NCI-H2029 treated with DMSO at 0.1 percent for 48 hours (cell line): ENCODE measurements around the gene ASGR1.
A peak's percentile ranks its signal among the peaks of the same experiment; 100 is the strongest.
"Not testable (repeated sequence)": the region's sequence is repeated elsewhere in the genome, so short reads cannot be mapped to it uniquely, and the experiment has no call there.

Source experiments
- DNase-seq: peaks from one replicate; lab custom pipeline; 2025; lab: John Stamatoyannopoulos, UW

Gene ASGR1

GRCh38 chr17:7159571-7159970 lies 19.6 kb downstream of the ASGR1 start:
- DNase-seq, result not testable (repeated sequence)

GRCh38 chr17:7158424-7158823 lies 20.7 kb downstream of the ASGR1 start:
- not testable (repeated sequence) for DNase-seq

DNA sequence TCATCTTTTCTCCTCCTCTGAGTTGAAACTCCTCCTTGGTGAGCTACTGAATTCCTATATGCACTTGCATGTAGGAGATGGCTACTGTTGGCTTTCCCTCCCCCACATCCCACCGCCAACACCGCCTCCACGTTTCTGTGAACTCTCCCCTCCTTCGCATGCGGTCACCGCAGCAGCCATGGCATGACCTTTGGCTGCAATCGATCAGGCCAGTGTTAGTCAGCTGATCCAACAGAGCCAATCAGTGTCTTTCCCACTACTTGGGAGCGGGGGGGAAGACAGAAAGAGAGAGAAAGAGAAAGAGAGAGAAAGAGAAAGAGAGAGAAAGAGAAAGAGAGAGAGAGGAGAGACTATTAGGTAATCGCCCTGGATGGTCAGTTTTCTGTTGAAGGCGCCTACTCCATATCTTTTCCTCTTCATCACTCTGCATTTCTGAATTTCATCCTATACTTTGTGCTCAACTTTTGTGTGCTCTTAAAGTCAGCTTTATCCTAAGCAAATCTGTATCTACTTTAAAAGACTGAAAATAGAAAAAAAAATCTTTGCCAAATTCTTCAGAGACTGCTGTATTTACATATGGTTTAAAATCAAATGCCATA lies 22.7 kb downstream of the ASGR1 start:
- DNase-seq, result no peak

GRCh38 chr17:7147772-7148171 lies 31.4 kb downstream of the ASGR1 start:
- DNase-seq, result no peak

DNA sequence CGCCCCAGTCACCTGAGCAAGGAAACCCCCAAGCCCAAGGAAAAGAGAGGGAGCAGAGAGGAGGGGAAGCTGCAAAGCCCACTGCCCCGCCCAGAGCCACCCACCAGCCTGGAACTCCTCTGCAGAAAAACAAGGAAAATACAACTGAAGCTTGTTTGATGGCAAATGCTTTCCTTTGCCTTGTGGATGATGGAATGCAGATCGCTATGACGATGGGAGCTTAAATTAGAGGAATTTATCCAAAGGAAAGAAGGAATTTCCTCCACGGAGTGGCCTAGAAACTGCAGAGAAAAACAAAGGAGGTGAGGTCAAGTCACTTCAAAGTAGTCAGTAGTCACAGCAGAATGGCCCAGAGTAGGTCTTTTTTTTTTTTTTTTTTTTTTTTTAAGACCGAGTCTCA lies 33.1 kb downstream of the ASGR1 start:
- no peak for DNase-seq

DNA sequence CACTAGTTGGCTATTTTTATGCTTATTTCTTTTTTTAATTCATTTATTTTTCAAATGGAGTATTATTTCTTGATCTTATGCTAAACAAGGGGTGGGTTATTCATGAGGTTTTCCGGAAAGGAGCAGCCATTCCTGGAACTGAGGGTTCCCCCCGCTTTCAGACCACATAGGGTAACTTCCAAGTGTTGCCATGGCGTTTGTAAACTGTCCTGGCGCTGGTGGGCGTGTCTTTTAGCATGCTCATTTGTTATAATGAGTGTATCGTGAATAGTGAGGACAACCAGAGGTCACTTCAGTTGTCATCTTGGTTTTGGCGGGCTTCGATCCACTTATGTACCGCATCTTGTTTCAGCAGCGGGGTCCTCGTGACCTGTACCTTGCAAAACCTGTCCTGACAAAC lies 35.0 kb downstream of the ASGR1 start:
- no peak for DNase-seq

GRCh38 chr17:7141824-7142223 lies 37.3 kb downstream of the ASGR1 start:
- no peak for DNase-seq

DNA sequence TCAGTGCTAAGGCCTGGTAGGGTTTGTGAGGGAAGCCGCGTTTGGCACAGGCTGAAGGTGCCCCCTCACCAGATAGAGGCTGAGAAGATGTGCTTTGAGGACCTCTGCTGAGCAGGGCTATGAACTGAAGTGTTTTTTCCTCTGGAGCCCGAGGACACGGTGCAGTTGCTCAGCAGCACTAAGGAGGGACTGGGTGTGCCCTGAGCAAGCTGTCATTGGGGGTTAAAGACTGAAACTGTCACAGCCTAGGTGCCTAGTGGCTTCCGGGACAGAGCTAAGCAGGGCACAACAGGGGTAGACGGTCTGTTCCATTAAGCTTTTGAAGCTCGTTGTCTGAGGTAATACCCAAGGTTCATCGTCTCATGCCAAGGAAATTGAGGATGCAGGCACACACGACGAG lies 39.8 kb downstream of the ASGR1 start:
- no peak for DNase-seq

- no peak for DNase-seq
Measured at GRCh38 chr17:7138800-7139381, 40.3 kb downstream of the ASGR1 start.

DNA sequence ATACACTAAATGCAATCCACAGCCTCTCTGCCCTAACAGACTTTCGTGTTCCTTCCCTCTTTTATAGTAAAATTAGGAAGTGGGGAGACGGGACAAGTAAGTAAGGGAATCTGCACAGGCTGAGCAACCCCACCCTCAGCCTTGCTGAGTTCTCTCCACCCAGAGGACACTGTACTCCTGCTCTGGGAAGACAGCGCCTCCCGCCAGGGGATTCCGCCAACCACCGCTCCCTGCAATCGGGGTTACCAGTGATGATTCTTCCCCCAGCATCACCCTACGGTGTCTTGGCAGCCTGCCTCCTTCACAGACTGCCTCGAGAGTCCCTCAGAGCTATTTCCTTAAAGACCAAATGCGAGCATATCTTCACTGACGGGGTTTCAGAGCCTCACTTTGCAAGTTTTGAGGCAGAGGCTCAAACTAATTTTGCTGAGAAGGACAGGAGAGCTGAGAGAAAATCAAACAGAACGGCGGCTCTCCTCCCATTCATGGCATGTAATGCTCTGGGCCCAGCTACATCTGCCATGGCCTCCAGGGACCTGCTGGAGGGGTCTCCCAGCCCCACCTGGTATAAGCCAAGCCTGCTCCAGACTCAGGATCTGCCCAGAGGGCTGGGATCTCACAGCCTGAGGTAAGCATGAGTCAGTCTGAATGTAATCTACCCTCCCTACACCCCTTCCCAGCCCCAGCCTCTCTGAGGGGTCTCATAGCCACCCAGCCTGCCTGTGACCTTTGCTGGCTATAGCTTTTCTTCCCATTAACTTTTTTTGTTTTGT lies 41.8 kb downstream of the ASGR1 start:
- DNase-seq, result no peak

GRCh38 chr17:7136266-7136877 lies 42.8 kb downstream of the ASGR1 start:
- DNase-seq, result peak; percentile 9

DNA sequence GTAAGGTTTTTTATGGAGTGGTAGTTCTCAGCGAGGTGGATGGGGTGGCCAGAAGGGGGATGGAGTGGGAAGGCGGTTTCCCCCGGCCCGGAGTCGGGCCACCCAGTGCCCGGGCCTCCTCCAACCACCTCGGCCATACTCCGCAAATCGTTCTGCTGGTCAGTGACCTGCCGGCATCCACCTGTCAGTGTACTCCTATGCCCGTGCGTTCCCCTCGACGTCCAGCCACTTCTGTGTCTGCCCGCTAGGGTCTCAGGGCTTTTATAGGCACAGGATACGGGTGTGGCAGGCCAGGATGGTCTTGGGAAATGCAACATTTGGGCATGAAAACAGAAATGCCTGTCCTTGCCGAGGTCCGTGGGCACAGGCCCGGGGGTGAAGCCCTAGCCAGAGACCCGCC lies 45.3 kb downstream of the ASGR1 start:
- DNase-seq, result no peak

DNA sequence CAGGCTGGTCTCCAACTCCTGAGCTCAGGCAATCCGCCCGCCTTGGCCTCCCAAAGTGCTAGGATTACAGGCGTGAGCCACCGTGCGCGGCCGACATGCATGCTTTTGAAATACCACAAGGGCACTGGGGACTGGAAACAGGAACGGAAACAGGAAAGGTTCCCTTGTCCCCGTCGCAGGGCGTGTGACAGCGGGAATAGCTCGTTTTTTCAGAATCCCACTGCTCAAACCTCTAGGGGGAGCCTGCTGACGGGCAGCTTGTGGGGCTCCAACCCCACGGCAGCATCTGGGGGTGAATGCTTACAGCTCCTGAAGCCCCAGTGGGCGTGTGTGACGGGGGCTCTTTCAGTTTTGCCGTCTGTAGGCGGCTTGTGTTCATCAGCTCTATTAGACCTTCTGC lies 45.7 kb downstream of the ASGR1 start:
- no peak for DNase-seq

DNA sequence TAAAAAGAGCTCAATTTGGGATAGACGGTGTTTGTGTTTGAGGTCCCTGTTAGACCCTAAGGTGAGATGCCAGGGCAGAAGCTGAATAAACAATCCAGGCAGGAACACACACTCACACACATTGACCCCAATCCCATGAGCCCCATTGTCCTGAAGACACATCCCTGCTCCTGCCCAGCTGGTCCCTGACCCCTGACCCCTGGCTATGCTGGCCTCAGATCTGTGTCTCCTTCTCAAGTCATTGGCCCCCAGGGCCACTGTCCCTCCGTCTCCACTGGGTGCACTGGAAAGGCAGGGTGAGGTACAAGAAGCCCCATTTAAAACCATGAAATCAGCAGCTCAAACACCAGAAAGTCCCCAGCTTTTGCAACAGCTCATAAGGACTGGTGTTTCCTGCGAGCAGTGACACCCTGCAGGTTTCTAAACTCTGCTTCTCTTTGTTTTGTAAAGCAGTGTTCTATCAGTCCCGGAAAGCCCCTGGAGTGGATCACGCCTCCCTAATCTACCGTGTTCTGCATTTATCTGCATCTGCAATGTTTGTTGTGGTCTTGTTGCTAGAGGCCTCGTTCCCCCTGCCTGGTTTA lies 46.6 kb downstream of the ASGR1 start:
- DNase-seq, result no peak

DNA sequence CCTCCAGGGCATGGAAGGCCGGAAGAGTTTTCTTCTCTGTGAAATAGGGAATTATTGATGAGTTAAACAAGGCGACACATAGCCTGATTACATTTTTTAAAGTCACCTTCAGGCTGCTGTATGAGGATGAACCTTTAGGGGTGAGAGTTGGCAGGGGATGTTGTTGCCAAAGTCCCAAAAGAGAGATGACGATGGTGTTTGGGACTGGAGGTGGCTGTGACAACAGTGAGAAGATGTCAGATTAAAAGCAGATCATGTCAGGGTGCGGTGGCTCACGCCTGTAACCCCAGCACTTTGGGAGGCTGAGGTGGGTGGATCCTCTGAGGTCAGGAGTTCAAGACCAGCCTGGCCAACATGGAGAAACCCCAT lies 47.8 kb downstream of the ASGR1 start:
- no peak for DNase-seq

DNA sequence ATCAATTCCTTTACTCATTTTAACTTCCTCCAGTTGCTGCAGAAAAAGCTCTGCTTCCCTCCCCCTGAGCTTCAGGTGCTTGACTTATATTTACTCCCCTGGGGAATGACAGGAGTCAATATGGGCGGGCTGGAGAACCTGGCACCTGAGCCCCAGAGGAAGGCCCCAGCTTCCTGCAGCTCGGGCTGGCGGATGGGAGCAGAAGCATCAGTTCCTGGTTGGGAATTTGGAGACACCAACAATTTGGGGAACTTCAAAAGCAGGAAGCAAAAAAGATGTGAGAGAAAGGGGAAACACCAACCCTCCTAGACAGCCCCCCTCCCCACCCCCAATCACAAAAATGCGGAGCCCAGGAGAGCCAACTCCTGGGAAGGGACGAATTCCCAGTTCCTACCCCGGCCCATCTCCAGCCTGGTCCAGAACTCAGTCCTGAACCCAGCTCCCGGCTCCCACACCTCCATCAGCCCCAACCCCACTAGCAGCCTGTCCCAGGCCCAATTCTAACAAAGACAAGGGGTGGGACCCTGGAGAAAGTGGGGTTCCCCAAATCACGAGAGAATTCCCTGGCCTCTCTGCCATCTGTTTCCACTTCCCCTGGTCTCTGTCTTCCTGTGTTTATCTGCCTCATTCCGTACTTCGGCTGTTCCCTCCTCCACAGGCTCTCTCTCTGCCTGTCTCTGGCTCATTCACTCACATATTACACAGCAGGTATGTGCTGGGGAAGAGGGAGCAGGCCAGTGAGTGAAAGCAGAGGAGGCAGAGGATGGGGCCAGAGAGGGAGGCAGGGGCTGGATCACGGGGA lies 48.3 kb downstream of the ASGR1 start:
- no peak for DNase-seq

DNA sequence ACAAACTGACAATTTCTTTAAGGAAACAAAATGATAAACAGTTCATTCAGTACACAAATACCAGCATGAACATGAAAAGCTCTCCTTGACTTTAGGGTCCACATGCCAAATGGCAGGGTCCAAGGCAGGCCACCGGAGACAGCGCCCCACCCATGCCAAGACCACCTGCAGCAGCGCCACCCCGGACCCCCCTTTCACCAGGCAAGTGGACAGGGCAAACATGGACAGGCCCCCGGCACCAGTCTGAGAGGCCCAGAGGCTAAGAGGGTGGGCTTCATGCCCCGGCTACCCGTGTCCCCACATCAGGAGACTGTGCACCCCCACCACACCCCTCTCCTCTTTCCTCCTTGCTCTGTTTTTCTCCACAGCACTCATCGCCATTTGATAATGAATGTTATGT lies 49.9 kb downstream of the ASGR1 start:
- no peak for DNase-seq

DNA sequence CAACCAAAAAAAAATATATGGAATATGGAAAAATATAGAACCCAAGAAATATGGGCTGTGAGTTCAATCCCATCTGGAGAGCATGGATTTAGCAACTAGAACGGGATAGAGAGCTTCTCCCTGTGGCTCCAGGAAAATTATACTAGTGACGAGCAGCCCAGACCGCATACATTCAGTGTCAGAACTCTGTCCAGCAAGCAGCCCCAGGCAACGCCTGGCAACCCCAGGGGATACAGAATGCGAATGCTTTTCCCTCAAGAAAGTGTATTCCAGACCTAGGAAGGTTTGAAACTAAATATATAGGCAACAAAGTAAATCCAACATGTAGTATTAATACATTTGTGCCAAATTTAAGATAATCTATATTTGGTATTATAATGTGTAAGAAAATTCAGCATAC lies 51.0 kb downstream of the ASGR1 start:
- no peak for DNase-seq

DNA sequence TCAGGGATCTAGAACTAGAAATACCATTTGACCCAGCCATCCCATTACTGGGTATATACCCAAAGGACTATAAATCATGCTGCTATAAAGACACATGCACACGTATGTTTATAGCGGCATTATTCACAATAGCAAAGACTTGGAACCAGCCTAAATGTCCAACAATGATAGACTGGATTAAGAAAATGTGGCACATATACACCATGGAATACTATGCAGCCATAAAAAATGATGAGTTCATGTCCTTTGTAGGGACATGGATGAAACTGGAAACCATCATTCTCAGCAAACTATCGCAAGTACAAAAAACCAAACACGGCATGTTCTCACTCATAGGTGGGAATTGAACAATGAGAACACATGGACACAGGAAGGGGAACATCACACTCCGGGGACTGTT lies 51.7 kb downstream of the ASGR1 start:
- not testable (repeated sequence) for DNase-seq

- DNase-seq, result not testable (repeated sequence)
Measured at GRCh38 chr17:7126386-7126785, 52.8 kb downstream of the ASGR1 start.

DNA sequence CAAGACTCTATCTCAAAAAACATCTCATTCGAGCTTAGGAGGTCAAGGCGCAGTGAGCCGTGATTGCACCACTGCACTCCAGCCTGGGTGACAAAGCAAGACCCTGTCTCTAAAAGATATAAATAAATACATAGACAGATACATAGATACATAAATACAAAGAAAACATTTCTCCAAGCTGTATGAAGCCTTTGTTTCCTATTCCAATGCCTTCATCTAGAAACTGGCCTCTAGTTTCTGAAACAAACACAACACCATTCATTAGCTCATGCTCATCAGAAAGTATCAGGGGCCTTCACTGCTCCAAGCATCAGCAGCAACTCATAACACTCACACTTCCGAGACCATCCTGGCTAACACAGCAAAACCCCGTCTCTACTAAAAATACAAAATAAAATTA lies 54.2 kb downstream of the ASGR1 start:
- no peak for DNase-seq

GRCh38 chr17:7123844-7124243 lies 55.3 kb downstream of the ASGR1 start:
- no peak for DNase-seq
